Neuron (in vitro differentiated cells): ENCODE results near the gene YWHAE.
"Not testable (repeated sequence)": the region's sequence is repeated elsewhere in the genome, so short reads cannot be mapped to it uniquely, and the experiment has no call there.

ENCODE experiments used
- H2AFZ ChIP-seq: one replicate; pipeline ENCODE4 v1.6.1; 2013; ENCODE audit warnings: low read depth, mild to moderate bottlenecking, inconsistent platforms, low read length, moderate library complexity
- H3K27me3 ChIP-seq: one replicate; pipeline ENCODE4 v1.6.1; 2013; ENCODE audit warnings: low read length; ENCODE audit not compliant: insufficient read depth
- H3K36me3 ChIP-seq: one replicate; pipeline ENCODE4 v1.6.1; 2013; ENCODE audit warnings: low read length; ENCODE audit not compliant: insufficient read depth
- H3K4me1 ChIP-seq: one replicate; pipeline ENCODE4 v1.6.1; 2013; ENCODE audit warnings: low read length; ENCODE audit not compliant: insufficient read depth
- H3K4me3 ChIP-seq: 2 replicates; pipeline ENCODE4 v1.5.1; 2013; ENCODE audit warnings: mild to moderate bottlenecking, low read length, moderate library complexity
- H3K9me3 ChIP-seq: one replicate; pipeline ENCODE4 v1.6.1; 2013; ENCODE audit warnings: low read length

The YWHAE gene

GRCh38 chr17:1422885-1423284 lies 22.9 kb upstream of the YWHAE start:
- Histone ChIP-seq H3K36me3 (peaks cover 44% of the 10 kb centered on the region), H3K27me3 (no peaks in the 10 kb centered on the region), H2AFZ (no peak overlapping the region), H3K4me1 (peaks cover 8% of the 10 kb centered on the region), H3K4me3 (no peak overlapping the region), H3K9me3 (peaks cover 3% of the 10 kb centered on the region)

DNA sequence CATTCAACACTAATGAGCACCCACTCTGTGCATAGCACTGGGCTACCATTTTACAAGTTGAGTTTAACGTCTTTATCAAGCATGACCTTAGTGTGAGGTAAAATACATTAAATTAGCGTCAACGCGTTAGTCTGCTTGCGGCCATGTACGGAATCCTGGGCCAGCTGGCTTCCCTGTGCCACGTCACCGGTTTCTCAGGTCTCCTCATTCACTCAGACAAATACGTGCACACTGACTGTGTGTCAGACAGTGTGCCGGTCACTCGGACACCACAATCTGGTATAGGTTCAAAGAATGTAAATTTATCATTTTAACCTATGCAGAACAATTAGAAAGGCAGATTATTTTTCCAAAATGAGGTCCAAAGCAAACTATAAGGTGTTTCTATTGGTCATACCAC lies 21.4 kb upstream of the YWHAE start:
- Histone ChIP-seq H3K36me3 (peaks cover 44% of the 10 kb centered on the region), H3K9me3 (peaks cover 3% of the 10 kb centered on the region), H2AFZ (no peak overlapping the region), H3K27me3 (no peaks in the 10 kb centered on the region), H3K4me1 (peaks cover 8% of the 10 kb centered on the region), H3K4me3 (no peak overlapping the region)

DNA sequence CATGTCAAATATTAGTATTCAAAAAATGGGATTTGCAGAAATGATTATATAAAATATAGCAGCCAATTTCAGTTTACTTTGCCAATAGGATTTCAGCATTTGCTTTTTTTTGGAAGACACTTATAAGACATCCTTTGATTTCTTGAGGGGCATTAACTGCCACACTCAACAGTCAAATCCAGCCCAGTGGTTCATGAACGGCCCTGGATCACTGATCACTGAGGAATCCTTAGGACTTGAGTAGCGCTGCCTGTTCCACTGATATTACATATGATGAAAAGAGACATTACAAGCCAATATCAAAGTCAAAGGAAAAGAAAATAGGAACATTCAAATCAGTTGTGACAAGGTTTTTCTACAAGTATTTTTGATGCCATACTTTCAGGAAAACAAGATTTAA lies 21.0 kb upstream of the YWHAE start:
- Histone ChIP-seq H2AFZ (no peak overlapping the region), H3K36me3 (peaks cover 41% of the 10 kb centered on the region), H3K9me3 (peaks cover under 1% of the 10 kb centered on the region), H3K27me3 (no peaks in the 10 kb centered on the region), H3K4me3 (no peak overlapping the region), H3K4me1 (peaks cover 8% of the 10 kb centered on the region)

DNA sequence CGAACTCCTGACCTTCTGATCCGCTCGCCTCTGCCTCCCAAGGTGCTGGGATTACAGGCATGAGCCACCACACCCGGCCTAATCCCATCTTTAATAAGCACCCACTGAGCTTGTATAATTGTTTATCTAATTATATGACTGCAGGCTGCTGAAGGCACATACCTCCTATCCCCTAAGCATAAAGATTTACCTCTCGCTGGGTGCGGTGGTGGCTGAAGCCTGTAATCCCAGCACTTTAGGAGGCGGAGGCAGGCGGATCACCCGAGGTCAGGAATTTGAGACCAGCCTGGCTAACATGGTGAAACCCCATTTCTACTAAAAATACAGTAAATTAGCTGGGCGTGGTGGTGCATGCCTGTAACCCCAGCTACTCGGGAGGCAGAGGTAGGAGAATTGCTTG lies 20.1 kb upstream of the YWHAE start:
- no peak overlapping the region for H3K4me3 ChIP-seq
- no peaks in the 10 kb centered on the region for H3K9me3 ChIP-seq
- H3K4me1 ChIP-seq = peaks cover 8% of the 10 kb centered on the region
- no peaks in the 10 kb centered on the region for H3K27me3 ChIP-seq
- H2AFZ ChIP-seq = no peak overlapping the region
- H3K36me3 ChIP-seq = peaks cover 36% of the 10 kb centered on the region

- peaks cover 31% of the 10 kb centered on the region for H3K36me3 ChIP-seq
- H3K4me1 ChIP-seq, H3K9me3 ChIP-seq, H2AFZ ChIP-seq, H3K4me3 ChIP-seq, H3K27me3 ChIP-seq: not testable (repeated sequence)
Observed at GRCh38 chr17:1418476-1418875, 18.5 kb upstream of the YWHAE start.

- no peak overlapping the region for H3K4me3 ChIP-seq
- no peak overlapping the region for H2AFZ ChIP-seq
- H3K36me3 ChIP-seq = peaks cover 15% of the 10 kb centered on the region
Observed at GRCh38 chr17:1416414-1416813, 16.4 kb upstream of the YWHAE start.

DNA sequence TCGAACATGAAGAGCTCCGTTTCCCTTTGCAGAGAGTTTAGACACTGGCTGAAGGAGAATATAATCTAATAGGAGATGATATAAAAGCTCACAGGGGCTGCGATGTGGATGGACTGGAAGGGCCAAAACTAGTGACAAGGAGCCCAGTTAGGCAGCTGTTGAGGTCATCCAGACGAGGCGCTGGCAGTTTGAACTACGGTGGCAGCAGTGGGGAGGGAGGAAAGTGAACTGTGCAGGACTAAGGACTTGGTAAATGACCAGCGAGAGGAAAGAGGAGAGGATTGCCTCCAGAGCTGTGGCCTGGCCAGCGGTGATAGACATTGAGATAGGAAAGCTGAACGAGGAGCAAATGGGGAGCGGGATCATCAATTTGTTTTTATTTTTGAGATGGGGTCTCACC lies 14.6 kb upstream of the YWHAE start:
- Histone ChIP-seq H3K27me3 (no peaks in the 10 kb centered on the region), H3K9me3 (no peaks in the 10 kb centered on the region), H3K4me3 (no peak overlapping the region), H2AFZ (no peak overlapping the region), H3K36me3 (peaks cover 1% of the 10 kb centered on the region), H3K4me1 (no peaks in the 10 kb centered on the region)

More at GRCh38 chr17:1416414-1416813, 16.4 kb upstream of the YWHAE start:
- Histone ChIP-seq H3K27me3 (no peaks in the 10 kb centered on the region), H3K4me1 (no peaks in the 10 kb centered on the region), H3K9me3 (no peaks in the 10 kb centered on the region)

DNA sequence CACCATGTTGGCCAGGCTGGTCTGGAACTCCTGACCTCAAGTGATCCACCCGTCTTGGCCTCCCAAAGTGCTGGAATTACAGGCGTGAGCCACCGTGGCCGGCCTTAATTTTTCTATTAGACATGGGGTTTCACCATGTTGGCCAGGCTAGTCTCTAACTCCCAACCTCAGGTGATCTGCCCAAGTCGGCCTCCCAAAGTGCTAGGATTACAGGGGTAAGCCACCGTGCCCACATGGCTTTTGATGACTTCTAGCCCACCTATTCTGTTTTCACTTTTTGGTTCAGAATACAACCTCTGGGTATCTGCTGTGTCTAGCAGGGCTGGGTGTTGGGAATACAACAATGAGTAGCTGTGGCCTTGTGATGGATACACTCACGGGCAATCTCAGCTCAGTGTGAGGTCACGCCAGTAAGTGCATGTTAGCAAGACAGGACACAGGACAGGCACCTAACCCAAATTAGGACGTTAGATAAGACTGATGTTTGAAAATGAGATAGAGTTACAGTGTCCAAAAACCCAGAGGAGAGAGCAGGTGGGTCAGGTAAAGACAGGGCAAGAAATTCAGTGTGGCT lies 14.1 kb upstream of the YWHAE start:
- Histone ChIP-seq H2AFZ (no peak overlapping the region), H3K9me3 (no peaks in the 10 kb centered on the region), H3K36me3 (no peaks in the 10 kb centered on the region), H3K27me3 (no peaks in the 10 kb centered on the region), H3K4me3 (no peak overlapping the region), H3K4me1 (no peaks in the 10 kb centered on the region)

DNA sequence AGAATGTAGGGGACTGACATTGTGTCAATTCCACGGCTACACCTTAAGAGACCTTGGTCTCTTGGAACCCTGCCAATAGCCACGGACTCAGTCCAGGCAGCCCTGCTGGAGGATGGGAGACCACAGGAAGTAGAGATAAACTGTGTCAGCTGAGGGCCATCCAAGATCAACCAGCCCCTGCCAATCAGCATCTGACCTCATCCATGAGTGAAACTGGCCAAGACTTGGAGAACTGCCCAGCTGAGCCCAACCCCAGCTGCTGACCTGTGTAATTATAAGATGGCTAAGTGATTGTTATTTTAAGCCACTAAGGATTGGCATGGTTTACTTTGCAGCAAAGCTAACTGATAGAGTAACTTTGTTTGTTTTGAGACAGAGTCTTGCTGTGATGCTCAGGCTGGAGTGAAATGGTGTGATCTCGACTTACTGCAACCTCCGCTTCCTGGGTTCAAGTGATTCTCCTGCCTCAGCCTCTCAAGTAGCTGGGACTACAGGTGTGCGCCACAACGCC lies 13.3 kb upstream of the YWHAE start:
- H3K36me3 ChIP-seq = no peaks in the 10 kb centered on the region
- H3K4me3 ChIP-seq = no peak overlapping the region
- no peak overlapping the region for H2AFZ ChIP-seq
- H3K4me1 ChIP-seq = no peaks in the 10 kb centered on the region
- H3K27me3 ChIP-seq = no peaks in the 10 kb centered on the region
- H3K9me3 ChIP-seq = no peaks in the 10 kb centered on the region

- no peaks in the 10 kb centered on the region for H3K27me3 ChIP-seq
- no peaks in the 10 kb centered on the region for H3K36me3 ChIP-seq
- H3K4me1 ChIP-seq = no peaks in the 10 kb centered on the region
- no peak overlapping the region for H2AFZ ChIP-seq
- H3K4me3 ChIP-seq = no peak overlapping the region
- no peaks in the 10 kb centered on the region for H3K9me3 ChIP-seq
Observed at GRCh38 chr17:1412185-1413110, 12.4 kb upstream of the YWHAE start.

- H2AFZ ChIP-seq = no peak overlapping the region
- H3K36me3 ChIP-seq = peaks cover 5% of the 10 kb centered on the region
- no peaks in the 10 kb centered on the region for H3K27me3 ChIP-seq
Observed at GRCh38 chr17:1402262-1402586, 2.2 kb upstream of the YWHAE start.

GRCh38 chr17:1398931-1399678 lies 917 bp downstream of the YWHAE start:
- Histone ChIP-seq H2AFZ (no peak overlapping the region), H3K9me3 (peaks cover 3% of the 10 kb centered on the region), H3K4me3 (peak overlapping the region; percentile 98), H3K27me3 (no peaks in the 10 kb centered on the region), H3K36me3 (peaks cover 18% of the 10 kb centered on the region), H3K4me1 (peaks cover 18% of the 10 kb centered on the region)

More at GRCh38 chr17:1402262-1402586, 2.2 kb upstream of the YWHAE start:
- no peak overlapping the region for H3K4me3 ChIP-seq
- peaks cover 16% of the 10 kb centered on the region for H3K4me1 ChIP-seq
- H3K9me3 ChIP-seq = peaks cover 5% of the 10 kb centered on the region

DNA sequence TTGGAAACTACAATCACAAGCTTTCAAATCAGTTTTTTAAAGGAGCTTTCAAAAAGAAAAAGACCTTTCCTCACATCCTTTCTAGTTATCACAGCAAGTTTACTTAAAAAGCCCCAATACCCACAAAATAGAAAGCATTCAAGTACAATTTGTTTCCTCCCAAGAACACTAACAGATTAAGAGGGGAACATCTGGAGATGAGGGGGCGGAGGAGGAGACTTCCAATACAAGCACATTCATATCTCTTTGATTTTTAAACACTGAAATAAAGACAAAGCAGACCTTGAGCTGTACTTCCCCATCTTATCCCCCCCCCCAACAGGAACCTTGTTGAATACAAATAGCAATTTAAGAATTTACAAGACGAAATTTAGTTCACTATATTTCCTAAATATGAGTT lies 2.0 kb downstream of the YWHAE start:
- no peak overlapping the region for H2AFZ ChIP-seq
- H3K9me3 ChIP-seq = peaks cover 3% of the 10 kb centered on the region
- H3K4me3 ChIP-seq = peak overlapping the region; percentile 98
- no peaks in the 10 kb centered on the region for H3K27me3 ChIP-seq
- H3K4me1 ChIP-seq = peaks cover 19% of the 10 kb centered on the region
- H3K36me3 ChIP-seq = peaks cover 22% of the 10 kb centered on the region
